ENCODE results near the gene CREM. TPM values are rescaled to one million over a fixed set of nuclear protein-coding genes. Genes with fewer than 3 reads are reported as not detected.

Gene CREM
- total RNA-seq, 4 donors from 2014 or later = 8.3 to 15.7 (median 10.9) TPM

- TF ChIP-seq CTCF (IDR thresholded peaks at IDR 0.05) (no peak), POLR2A (IDR thresholded peaks at IDR 0.05) (no peak)
- 81 to 90% methylated on average over 4 of the region's 4 CpGs for WGBS, 2 donors
Measured at GRCh38 chr10:35204650-35205319, 78.1 kb downstream of the CREM start.

GRCh38 chr10:35206274-35206673 lies 79.6 kb downstream of the CREM start:
- DNase-seq (ENCODE audit: low spot score in 2 of 2) = no peak
- intact Hi-C loops (cut with DNase I; ENCODE audit: low total_unique reads) = no loop called here
- WGBS, 2 donors = 87 to 92% methylated on average over 3 of the region's 3 CpGs
- H3K4me3 ChIP-seq (ENCODE audit: low read depth, poor library complexity, severe bottlenecking) = no peak overlapping the region
- TF ChIP-seq POLR2A (IDR thresholded peaks at IDR 0.05) (no peak), CTCF (IDR thresholded peaks at IDR 0.05) (no peak)

More at GRCh38 chr10:35204650-35205319, 78.1 kb downstream of the CREM start:
- H3K4me3 ChIP-seq (ENCODE audit: low read depth, poor library complexity, severe bottlenecking) = no peak overlapping the region
- intact Hi-C loops (cut with DNase I; ENCODE audit: low total_unique reads) = no loop called here
- DNase-seq (ENCODE audit: low spot score in 2 of 2) = no peak

GRCh38 chr10:35208536-35208935 lies 81.9 kb downstream of the CREM start:
- WGBS, 2 donors = 90 to 96% methylated on average over 5 of the region's 5 CpGs
- H3K4me3 ChIP-seq (ENCODE audit: low read depth, poor library complexity, severe bottlenecking) = no peak overlapping the region
- intact Hi-C loops (cut with DNase I; ENCODE audit: low total_unique reads) = no loop called here
- no peak for DNase-seq (ENCODE audit: low spot score in 2 of 2)
- TF ChIP-seq CTCF (IDR thresholded peaks at IDR 0.05) (no peak), POLR2A (IDR thresholded peaks at IDR 0.05) (no peak)

GRCh38 chr10:35208949-35209613 lies 82.4 kb downstream of the CREM start:
- no peak for DNase-seq (ENCODE audit: low spot score in 2 of 2)
- intact Hi-C loops (cut with DNase I; ENCODE audit: low total_unique reads) = no loop called here

GRCh38 chr10:35210961-35211360 lies 84.3 kb downstream of the CREM start:
- 83 to 84% methylated on average over 6 of the region's 6 CpGs for WGBS, 2 donors
- TF ChIP-seq CTCF (IDR thresholded peaks at IDR 0.05) (no peak), POLR2A (IDR thresholded peaks at IDR 0.05) (no peak)
- intact Hi-C loops (cut with DNase I; ENCODE audit: low total_unique reads) = no loop called here
- no peak for DNase-seq (ENCODE audit: low spot score in 2 of 2)
- H3K4me3 ChIP-seq (ENCODE audit: low read depth, poor library complexity, severe bottlenecking) = no peak overlapping the region

More at GRCh38 chr10:35208949-35209613, 82.4 kb downstream of the CREM start:
- no peak overlapping the region for H3K4me3 ChIP-seq (ENCODE audit: low read depth, poor library complexity, severe bottlenecking)
- 68 to 75% methylated on average over 7 of the region's 7 CpGs for WGBS, 2 donors
- TF ChIP-seq CTCF (IDR thresholded peaks at IDR 0.05) (no peak), POLR2A (IDR thresholded peaks at IDR 0.05) (no peak)

All from lower leg skin (tissue), 4 donors.